Measurements from ENCODE around the gene POU2AF2. TPM values are rescaled to one million over a fixed set of nuclear protein-coding genes. Genes with fewer than 3 reads are reported as not detected.

POU2AF2 gene
- total and polyA plus RNA-seq, 2 experiments from 2014 or later = 0.89 TPM; not detected in 1

GRCh38 chr11:111237926-111238325 is 7.6 kb upstream of the POU2AF2 start:
- no peaks in the 10 kb centered on the region for H3K9me2 ChIP-seq (replicated peaks; ENCODE audit: insufficient read depth)
- no peaks in the 10 kb centered on the region for H4K20me1 ChIP-seq (ENCODE audit: insufficient read depth, poor library complexity, severe bottlenecking)
- H3K36me3 ChIP-seq (replicated peaks; ENCODE audit: insufficient read depth, low read depth) = no peaks in the 10 kb centered on the region
- TF ChIP-seq CTCF (IDR thresholded peaks at IDR 0.05; ENCODE audit: poor library complexity) = no peak
- TF ChIP-seq EZH2 (IDR thresholded peaks at IDR 0.05; ENCODE audit: borderline replicate concordance) = no peak
- TF ChIP-seq EZH2phosphoT487 (IDR thresholded peaks at IDR 0.05; ENCODE audit: low read depth, severe bottlenecking, unreplicated experiment) = no peak
- H3K79me2 ChIP-seq = no peaks in the 10 kb centered on the region
- H3K27me3 ChIP-seq = peaks cover 5% of the 10 kb centered on the region
- no peak for DNase-seq (ENCODE audit: low spot score)
- H3K4me2 ChIP-seq = no peak overlapping the region
- no peak overlapping the region for H3K27ac ChIP-seq
- H3K4me3 ChIP-seq = no peak overlapping the region
- H3K4me1 ChIP-seq (ENCODE audit: insufficient read depth) = no peaks in the 10 kb centered on the region
- no peak overlapping the region for H2AFZ ChIP-seq
- WGBS (ENCODE audit: low lambda C conversion rate, missing lambda C conversion rate) = 92% methylated on average over 1 of the region's 1 CpG
- no peaks in the 10 kb centered on the region for H3K9me3 ChIP-seq (ENCODE audit: low read depth)

DNA sequence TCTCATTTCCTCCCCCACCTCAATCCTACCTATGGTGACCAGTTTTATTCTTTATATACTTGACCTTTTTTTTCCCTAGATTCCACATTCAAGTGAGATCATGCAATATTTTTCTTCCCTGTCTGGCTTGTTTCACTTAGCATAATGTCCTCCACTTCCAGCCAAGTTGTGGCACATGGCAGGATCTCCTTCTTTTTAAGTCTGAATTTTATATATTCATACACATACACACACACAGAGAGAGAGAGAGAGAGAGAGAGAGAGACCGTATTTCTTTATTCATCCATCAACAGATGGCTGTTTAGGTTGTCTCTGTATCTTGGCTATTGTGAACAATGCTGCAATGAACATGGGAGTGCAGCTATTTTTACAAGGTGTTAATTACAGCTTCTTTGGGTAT is 1.4 kb downstream of the POU2AF2 start:
- DNase-seq (ENCODE audit: low spot score) = no peak
- H3K9me3 ChIP-seq (ENCODE audit: low read depth) = no peaks in the 10 kb centered on the region
- no peaks in the 10 kb centered on the region for H3K79me2 ChIP-seq
- H3K36me3 ChIP-seq (replicated peaks; ENCODE audit: insufficient read depth, low read depth) = no peaks in the 10 kb centered on the region
- peaks cover 30% of the 10 kb centered on the region for H3K27me3 ChIP-seq
- no peak for TF ChIP-seq CTCF (IDR thresholded peaks at IDR 0.05; ENCODE audit: poor library complexity)
- no peak for TF ChIP-seq EZH2 (IDR thresholded peaks at IDR 0.05; ENCODE audit: borderline replicate concordance)
- TF ChIP-seq EZH2phosphoT487 (IDR thresholded peaks at IDR 0.05; ENCODE audit: low read depth, severe bottlenecking, unreplicated experiment) = no peak
- 82% methylated on average over 1 of the region's 1 CpG for WGBS (ENCODE audit: low lambda C conversion rate, missing lambda C conversion rate)
- H3K27ac ChIP-seq = no peak overlapping the region
- H4K20me1 ChIP-seq (ENCODE audit: insufficient read depth, poor library complexity, severe bottlenecking) = no peaks in the 10 kb centered on the region
- no peak overlapping the region for H3K4me3 ChIP-seq
- H3K4me1 ChIP-seq (ENCODE audit: insufficient read depth) = no peaks in the 10 kb centered on the region
- H2AFZ ChIP-seq = no peak overlapping the region
- no peak overlapping the region for H3K4me2 ChIP-seq
- H3K9me2 ChIP-seq (replicated peaks; ENCODE audit: insufficient read depth) = no peaks in the 10 kb centered on the region

GRCh38 chr11:111250936-111251335 is 5.4 kb downstream of the POU2AF2 start:
- no peak overlapping the region for H3K4me2 ChIP-seq
- peaks cover 17% of the 10 kb centered on the region for H3K27me3 ChIP-seq
- TF ChIP-seq CTCF (IDR thresholded peaks at IDR 0.05; ENCODE audit: poor library complexity) = no peak
- TF ChIP-seq EZH2phosphoT487 (IDR thresholded peaks at IDR 0.05; ENCODE audit: low read depth, severe bottlenecking, unreplicated experiment) = no peak
- no peak for TF ChIP-seq EZH2 (IDR thresholded peaks at IDR 0.05; ENCODE audit: borderline replicate concordance)
- H3K36me3 ChIP-seq (replicated peaks; ENCODE audit: insufficient read depth, low read depth) = no peaks in the 10 kb centered on the region
- H3K79me2 ChIP-seq = no peaks in the 10 kb centered on the region
- H3K9me2 ChIP-seq (replicated peaks; ENCODE audit: insufficient read depth) = no peaks in the 10 kb centered on the region
- H3K4me1 ChIP-seq (ENCODE audit: insufficient read depth) = no peaks in the 10 kb centered on the region
- H3K4me3 ChIP-seq = no peak overlapping the region
- H3K27ac ChIP-seq = no peak overlapping the region
- H4K20me1 ChIP-seq (ENCODE audit: insufficient read depth, poor library complexity, severe bottlenecking) = no peaks in the 10 kb centered on the region
- H3K9me3 ChIP-seq (ENCODE audit: low read depth) = no peaks in the 10 kb centered on the region
- DNase-seq (ENCODE audit: low spot score) = no peak
- H2AFZ ChIP-seq = no peak overlapping the region
- 85% methylated on average over 2 of the region's 2 CpGs for WGBS (ENCODE audit: low lambda C conversion rate, missing lambda C conversion rate)

GRCh38 chr11:111253131-111253530 is 7.6 kb downstream of the POU2AF2 start:
- 91% methylated on average over 1 of the region's 1 CpG for WGBS (ENCODE audit: low lambda C conversion rate, missing lambda C conversion rate)
- no peak for DNase-seq (ENCODE audit: low spot score)

More at GRCh38 chr11:111253131-111253530, 7.6 kb downstream of the POU2AF2 start:
- Histone ChIP-seq H2AFZ (no peak overlapping the region), H3K36me3 (replicated peaks; ENCODE audit: insufficient read depth, low read depth) (no peaks in the 10 kb centered on the region), H3K4me2 (no peak overlapping the region), H4K20me1 (ENCODE audit: insufficient read depth, poor library complexity, severe bottlenecking) (no peaks in the 10 kb centered on the region), H3K4me1 (ENCODE audit: insufficient read depth) (no peaks in the 10 kb centered on the region), H3K9me3 (ENCODE audit: low read depth) (no peaks in the 10 kb centered on the region), H3K27ac (no peak overlapping the region), H3K79me2 (no peaks in the 10 kb centered on the region), H3K27me3 (peaks cover 12% of the 10 kb centered on the region), H3K4me3 (no peak overlapping the region), H3K9me2 (replicated peaks; ENCODE audit: insufficient read depth) (no peaks in the 10 kb centered on the region)
- TF ChIP-seq EZH2 (IDR thresholded peaks at IDR 0.05; ENCODE audit: borderline replicate concordance) = no peak

Measured in hepatocyte (in vitro differentiated cells).